ENCODE results near the gene IGSF23.

GRCh38 chr19:44626048-44626624, 12.8 kb downstream of the IGSF23 start:
- TF ChIP-seq POLR2A (IDR thresholded peaks at IDR 0.05; ENCODE audit: low read depth, low read length): no peak
- no peak for TF ChIP-seq SPI1 (IDR thresholded peaks at IDR 0.05; ENCODE audit: low read depth, low read length)
- TF ChIP-seq POLR2AphosphoS5 (IDR thresholded peaks at IDR 0.05; ENCODE audit: low read depth, low read length): no peak
- TF ChIP-seq TAF1 (IDR thresholded peaks at IDR 0.05; ENCODE audit: low read depth, low read length): no peak
- TF ChIP-seq POU2F2 (IDR thresholded peaks at IDR 0.05; ENCODE audit: low read depth, low read length): no peak
- no peak for TF ChIP-seq PAX5 (IDR thresholded peaks at IDR 0.05; ENCODE audit: insufficient read depth, low read length, severe bottlenecking)

All from GM12891 (cell line).